Bronchial smooth muscle cell (primary cell): ENCODE results near the gene MARCOL. TPM values are rescaled to one million over a fixed set of nuclear protein-coding genes. Genes with fewer than 3 reads are reported as not detected.

ENCODE experiments used
- total RNA-seq: library from RNA; depleted of rRNA; stranded (reverse); fragments of >200 nt; gene quantifications from 2 replicates; pipeline ENCODE4 v1.2.1, GENCODE V29; 2014

MARCOL gene
- total RNA-seq, result not detected in 2 replicates

GRCh38 chr5:148238418-148238794, at the start of gene MARCOL:
Gene MARCOL, plus strand, starts transcription at chr5:148238525. Its CDS starts 73 bp downstream, at chr5:148238598.

GRCh38 chr5:148202531-148203203, 35.7 kb upstream of the MARCOL start, which contains the start of gene SPINK6:
Gene SPINK6, plus strand, starts transcription at chr5:148203042. Its CDS starts 55 bp downstream, at chr5:148203097.

GRCh38 chr5:148268566-148268965, 30.2 kb downstream of the MARCOL start, which contains the start of gene SPINK13:
Gene SPINK13, plus strand, starts transcription at chr5:148268794. Its CDS starts 1,279 bp downstream, at chr5:148270073.

Other genes with a start within 250 kb of the MARCOL start
- gene SPINK5, start 174.5 kb upstream of the MARCOL start, total RNA-seq, result under 0.01 and 0.09 TPM in 2 replicates
- gene SPINK14, start 70.0 kb upstream of the MARCOL start, total RNA-seq, result not detected in 2 replicates
- not detected in 2 replicates for gene SPINK6, start 35.5 kb upstream of the MARCOL start, total RNA-seq
- gene SPINK13, start 30.3 kb downstream of the MARCOL start, total RNA-seq, result not detected in 2 replicates
- not detected in 2 replicates for gene SPINK7, start 73.9 kb downstream of the MARCOL start, total RNA-seq
- not detected in 2 replicates for gene SPINK9, start 97.0 kb downstream of the MARCOL start, total RNA-seq
- gene FBXO38, start 145.4 kb downstream of the MARCOL start, total RNA-seq, result 46.9 and 54.4 TPM in 2 replicates